Colonic mucosa (tissue), 4 donors: ENCODE data around the gene EXD3. TPM values are rescaled to one million over a fixed set of nuclear protein-coding genes. Genes with fewer than 3 reads are reported as not detected.

Experiments
- DNase-seq: peaks from one replicate; pipeline ENCODE4 v3.0.0-alpha.2; 2020
- H3K27ac ChIP-seq: fragments of 200-600 bp; one replicate; pipeline ENCODE4 v1.8.0; 2021
- H3K27me3 ChIP-seq: fragments of 200-600 bp; one replicate; pipeline ENCODE4 v1.8.0; 2021
- H3K36me3 ChIP-seq: fragments of 200-600 bp; one replicate; pipeline ENCODE4 v1.8.0; 2021
- H3K4me1 ChIP-seq: fragments of 200-600 bp; one replicate; pipeline ENCODE4 v1.8.0; 2021; ENCODE audit warnings: mild to moderate bottlenecking
- H3K4me3 ChIP-seq: fragments of 200-600 bp; one replicate; pipeline ENCODE4 v1.8.0; 2021
- H3K9ac ChIP-seq, 2 donors: one replicate each; pipeline ENCODE4 v1.7.0; 2013; ENCODE audit warnings: control low read depth in 2 of 2, low read depth in 2 of 2, low read length in 2 of 2
- H3K9me3 ChIP-seq: fragments of 200-600 bp; one replicate; pipeline ENCODE4 v1.8.0; 2021
- intact Hi-C: fragments of 100-400 bp; cut with DNase I; formaldehyde crosslinking; loops from one replicate; pipeline ENCODE4 v1.14.1; 2022
- total RNA-seq, 2 donors: library from RNA; stranded (reverse); fragmentation: NEBNext Ultra II Directional in 1 of 2; extraction: Animal tissue kit (Norgen Biotek cat#: 25700) in 1 of 2; gene quantifications; one replicate each; pipeline ENCODE4 v1.2.1, GENCODE V29; 2021
- TF ChIP-seq, protein P1 (sequence below): fragments of 200-600 bp; IDR thresholded peaks from one replicate; pipeline ENCODE4 v1.8.0; 2022; ENCODE audit warnings: antibody characterized with exemption, mild to moderate bottlenecking
- donor health status: healthy.
- donor health status: DM: no; HTN: no; CAD: no.
- donor health status: DM: no; HTN: no; CAD: no.

Gene EXD3
- total RNA-seq, 2 donors from 2014 or later = 34.9 to 36.4 TPM

- TF ChIP-seq, protein P1, sequence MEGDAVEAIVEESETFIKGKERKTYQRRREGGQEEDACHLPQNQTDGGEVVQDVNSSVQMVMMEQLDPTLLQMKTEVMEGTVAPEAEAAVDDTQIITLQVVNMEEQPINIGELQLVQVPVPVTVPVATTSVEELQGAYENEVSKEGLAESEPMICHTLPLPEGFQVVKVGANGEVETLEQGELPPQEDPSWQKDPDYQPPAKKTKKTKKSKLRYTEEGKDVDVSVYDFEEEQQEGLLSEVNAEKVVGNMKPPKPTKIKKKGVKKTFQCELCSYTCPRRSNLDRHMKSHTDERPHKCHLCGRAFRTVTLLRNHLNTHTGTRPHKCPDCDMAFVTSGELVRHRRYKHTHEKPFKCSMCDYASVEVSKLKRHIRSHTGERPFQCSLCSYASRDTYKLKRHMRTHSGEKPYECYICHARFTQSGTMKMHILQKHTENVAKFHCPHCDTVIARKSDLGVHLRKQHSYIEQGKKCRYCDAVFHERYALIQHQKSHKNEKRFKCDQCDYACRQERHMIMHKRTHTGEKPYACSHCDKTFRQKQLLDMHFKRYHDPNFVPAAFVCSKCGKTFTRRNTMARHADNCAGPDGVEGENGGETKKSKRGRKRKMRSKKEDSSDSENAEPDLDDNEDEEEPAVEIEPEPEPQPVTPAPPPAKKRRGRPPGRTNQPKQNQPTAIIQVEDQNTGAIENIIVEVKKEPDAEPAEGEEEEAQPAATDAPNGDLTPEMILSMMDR = no peak
- H3K4me1 ChIP-seq = peaks cover 6% of the 10 kb centered on the region
- no peak overlapping the region for H3K27ac ChIP-seq
- H3K4me3 ChIP-seq = no peak overlapping the region
- peak overlapping the region in 1 of 2 donors; percentile 24 for H3K9ac ChIP-seq
- H3K36me3 ChIP-seq = no peaks in the 10 kb centered on the region
- intact Hi-C loops = no loop called here
- H3K27me3 ChIP-seq = no peaks in the 10 kb centered on the region
- DNase-seq = no peak
- H3K9me3 ChIP-seq = no peaks in the 10 kb centered on the region
Measured at GRCh38 chr9:137462396-137462985, 39.5 kb upstream of the EXD3 start.

GRCh38 chr9:137461663-137462395 lies 38.9 kb upstream of the EXD3 start:
- TF ChIP-seq, protein P1 = no peak
- Histone ChIP-seq H3K27me3 (no peaks in the 10 kb centered on the region), H3K9me3 (no peaks in the 10 kb centered on the region), H3K4me1 (peaks cover 6% of the 10 kb centered on the region), H3K27ac (no peak overlapping the region), H3K4me3 (no peak overlapping the region), H3K36me3 (no peaks in the 10 kb centered on the region), H3K9ac (peak overlapping the region in 1 of 2 donors; percentile 24)
- intact Hi-C loops = no loop called here
- no peak for DNase-seq

DNA sequence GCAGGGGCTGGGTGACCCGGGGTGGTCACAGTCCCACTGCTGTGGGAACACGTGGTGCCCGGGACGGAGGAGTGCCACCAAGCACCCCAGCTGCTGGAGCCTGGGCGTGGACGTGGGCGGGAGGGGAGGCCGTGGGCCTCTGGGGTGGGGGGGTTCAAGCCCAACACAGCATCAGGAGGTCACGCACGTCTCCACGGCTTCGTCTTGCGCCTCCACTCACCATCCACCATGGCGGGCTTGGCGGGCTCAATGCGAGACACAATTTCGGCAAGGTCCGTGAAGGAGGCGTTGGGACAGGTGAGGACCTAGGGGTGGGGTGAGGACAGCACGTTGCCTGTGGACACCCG lies 38.3 kb upstream of the EXD3 start:
- no peak for DNase-seq
- no peak overlapping the region for H3K4me3 ChIP-seq
- TF ChIP-seq, protein P1 = no peak
- H3K36me3 ChIP-seq = no peaks in the 10 kb centered on the region
- H3K9me3 ChIP-seq = no peaks in the 10 kb centered on the region
- H3K27me3 ChIP-seq = no peaks in the 10 kb centered on the region
- intact Hi-C loops = no loop called here
- no peak overlapping the region for H3K9ac ChIP-seq
- H3K4me1 ChIP-seq = peaks cover 6% of the 10 kb centered on the region
- H3K27ac ChIP-seq = no peak overlapping the region

GRCh38 chr9:137460363-137461315 lies 37.7 kb upstream of the EXD3 start:
- H3K9me3 ChIP-seq = no peaks in the 10 kb centered on the region
- no peaks in the 10 kb centered on the region for H3K27me3 ChIP-seq
- no peak for DNase-seq
- peak overlapping the region in 1 of 2 donors; percentile 24 for H3K9ac ChIP-seq
- no peaks in the 10 kb centered on the region for H3K36me3 ChIP-seq
- peaks cover 6% of the 10 kb centered on the region for H3K4me1 ChIP-seq
- TF ChIP-seq, protein P1 = no peak
- intact Hi-C loops = no loop called here
- no peak overlapping the region for H3K27ac ChIP-seq
- H3K4me3 ChIP-seq = no peak overlapping the region

DNA sequence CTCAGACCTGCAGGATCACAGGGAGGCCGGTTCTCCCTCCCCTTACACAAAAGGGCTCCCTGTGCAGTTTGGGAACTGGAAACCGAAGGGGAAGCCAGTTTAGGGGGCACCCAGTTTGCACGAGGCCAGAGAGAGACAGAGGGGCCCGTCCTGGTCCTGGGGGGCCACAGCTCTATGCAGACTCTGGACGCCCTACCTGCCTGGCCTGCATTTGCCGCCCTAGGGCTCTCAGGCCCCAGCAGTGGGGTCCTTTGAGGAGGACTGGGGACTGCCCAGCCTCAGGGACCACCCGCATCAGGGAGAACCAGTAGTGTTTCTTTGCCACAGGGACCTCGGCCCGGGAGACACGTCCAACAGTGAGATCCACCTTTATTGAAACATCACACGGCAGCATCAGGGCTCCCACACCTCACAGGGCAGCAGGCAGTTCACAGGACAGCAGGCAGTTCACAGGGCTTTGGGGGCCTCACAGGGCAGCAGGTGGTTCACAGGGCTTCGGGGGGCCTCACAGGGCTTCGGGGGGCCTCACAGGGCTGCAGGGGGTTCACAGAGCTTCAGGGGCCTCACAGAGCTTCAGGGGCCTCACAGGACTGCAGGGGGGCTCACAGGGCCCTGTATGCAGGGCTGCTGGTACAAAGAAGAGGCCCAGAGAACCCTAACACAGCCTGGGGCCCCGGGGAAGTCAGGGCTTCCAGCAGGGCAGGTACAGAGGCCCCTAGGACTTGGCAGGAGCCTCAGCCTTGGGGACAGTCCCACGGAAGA lies 36.8 kb upstream of the EXD3 start:
- H3K4me3 ChIP-seq = peak overlapping the region; percentile 66
- H3K27ac ChIP-seq = no peak overlapping the region
- no peak for DNase-seq
- peaks cover 12% of the 10 kb centered on the region for H3K4me1 ChIP-seq
- H3K9ac ChIP-seq = peak overlapping the region; percentile 40 to 79
- H3K36me3 ChIP-seq = no peaks in the 10 kb centered on the region
- TF ChIP-seq, protein P1 = no peak
- H3K9me3 ChIP-seq = no peaks in the 10 kb centered on the region
- intact Hi-C loops = no loop called here
- H3K27me3 ChIP-seq = no peaks in the 10 kb centered on the region
